ENCODE data around the gene CFAP299. TPM values are rescaled to one million over a fixed set of nuclear protein-coding genes. Genes with fewer than 3 reads are reported as not detected.

The CFAP299 gene
- total and polyA plus RNA-seq, 2 donors (not counting 3 experiments of a cell fraction or from before 2014, with no cell fraction given), result not detected

- H3K9me3 ChIP-seq (replicated peaks; ENCODE audit: control insufficient read depth, insufficient read depth, low read length), result no peaks in the 10 kb centered on the region
- no peaks in the 10 kb centered on the region for H3K9me1 ChIP-seq (replicated peaks; ENCODE audit: control insufficient read depth, extremely low read depth, insufficient read depth, low read length)
- POLR2A ChIA-PET, result no interaction called here
- H3K27me3 ChIP-seq (ENCODE audit: control insufficient read depth in 2 of 2, insufficient read depth in 2 of 2, low read length in 2 of 2), result no peaks in the 10 kb centered on the region
- CTCF ChIA-PET, result no interaction called here
- no TSS peak for BruUV-seq (replicated peaks)
- no peak overlapping the region for H3K4me3 ChIP-seq (replicated peaks in 1 of 3; ENCODE audit: insufficient read depth in 1 of 3, low read depth in 1 of 3, low read length in 3 of 3)
- H4K20me1 ChIP-seq (replicated peaks; ENCODE audit: control insufficient read depth, extremely low read depth, insufficient read depth, low read length), result no peaks in the 10 kb centered on the region
- no peak overlapping the region for H2AFZ ChIP-seq (ENCODE audit: low read depth, low read length)
- no peak overlapping the region for H3K4me2 ChIP-seq (ENCODE audit: insufficient read depth, low read length)
- intact Hi-C loops (cut with micrococcal nuclease), result no loop called here
- dilution Hi-C loops (cut with MboI; ENCODE audit: extremely low pct_ligation_motif_present, low sequenced_read_pairs), result no loop called here
- H3K4me1 ChIP-seq (ENCODE audit: control insufficient read depth, extremely low read depth, insufficient read depth, low read length), result no peaks in the 10 kb centered on the region
- FAIRE-seq, result no peak
- DNase-seq (ENCODE audit: low read depth, low spot score), result no peak
- TF ChIP-seq EZH2 (IDR thresholded peaks at IDR 0.05; ENCODE audit: borderline replicate concordance, low read depth, low read length, severe bottlenecking) (no peak), POLR2A (IDR thresholded peaks at IDR 0.05; ENCODE audit: low read depth, low read length) (no peak), CTCF (IDR thresholded peaks at IDR 0.05; ENCODE audit: extremely low read depth in 1 of 2, insufficient read depth in 1 of 2, low read depth in 1 of 2, low read length in 2 of 2) (no peak), MYC (IDR thresholded peaks at IDR 0.05; ENCODE audit: low read depth, low read length) (no peak), JUN (IDR thresholded peaks at IDR 0.05; ENCODE audit: borderline replicate concordance, insufficient read depth, insufficient read length, low read depth) (no peak), MAX (IDR thresholded peaks at IDR 0.05; ENCODE audit: insufficient read depth, insufficient read length) (no peak), FOS (IDR thresholded peaks at IDR 0.05; ENCODE audit: borderline replicate concordance, insufficient read depth, low read length) (no peak), POLR2AphosphoS5 (IDR thresholded peaks at IDR 0.05; ENCODE audit: insufficient read depth, low read depth, low read length) (no peak), GATA2 (IDR thresholded peaks at IDR 0.05; ENCODE audit: insufficient read depth, insufficient read length, low read depth, low read length) (no peak)
- H3K79me2 ChIP-seq (ENCODE audit: control insufficient read depth, insufficient read depth, low read length), result no peaks in the 10 kb centered on the region
- H3K9ac ChIP-seq (replicated peaks; ENCODE audit: extremely low read depth, insufficient read depth, low read length), result no peak overlapping the region
- no peak overlapping the region for H3K27ac ChIP-seq (ENCODE audit: insufficient read depth, low read depth, low read length)
- H3K36me3 ChIP-seq (ENCODE audit: control insufficient read depth in 2 of 2, extremely low read depth in 1 of 2, insufficient read depth in 2 of 2, low read length in 2 of 2), result no peaks in the 10 kb centered on the region
Measured at GRCh38 chr4:80812145-80812544, 476.6 kb downstream of the CFAP299 start.

Measured in endothelial cell of umbilical vein (primary cell).